ENCODE measurements around the gene EMILIN2.

DNA sequence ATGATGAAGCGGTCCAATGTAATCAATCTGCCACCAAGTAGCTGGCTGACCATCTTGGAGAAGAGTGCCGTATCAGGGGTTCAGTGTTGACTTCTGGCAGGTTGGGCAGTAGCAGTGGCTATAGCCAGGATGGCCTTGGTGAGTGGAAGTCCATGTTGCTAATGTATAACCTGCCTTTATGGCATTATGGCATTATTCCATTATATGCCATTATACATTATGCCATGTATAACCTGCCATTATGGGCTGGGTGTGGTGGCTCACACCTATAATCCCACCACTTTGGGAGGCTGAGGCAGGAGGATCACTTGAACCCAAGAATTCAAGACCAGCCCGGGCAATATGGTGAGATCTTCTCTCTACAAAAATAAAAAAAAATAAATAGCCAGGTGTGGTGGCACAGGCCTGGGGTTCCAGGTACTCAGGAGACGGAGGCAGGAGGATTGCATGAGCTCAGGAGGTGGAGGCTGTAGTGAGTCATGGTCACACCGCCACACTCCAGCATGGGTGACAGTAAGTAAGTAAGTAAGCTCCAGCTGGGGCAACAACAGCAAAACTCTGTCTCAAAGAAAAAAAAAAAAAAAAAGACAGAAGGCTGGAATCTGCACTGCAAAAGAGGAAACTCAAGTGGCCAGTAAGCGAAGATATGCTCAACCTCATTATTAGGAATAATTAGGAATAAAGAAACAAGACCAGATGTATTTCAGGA, 24.4 kb upstream of the EMILIN2 start:
- TF ChIP-seq ELF4 (IDR thresholded peaks at IDR 0.05) (no peak), ZNF384 (IDR thresholded peaks at IDR 0.05) (no peak), SUZ12 (IDR thresholded peaks at IDR 0.05) (no peak), SP1 (IDR thresholded peaks at IDR 0.05) (no peak), TARDBP (IDR thresholded peaks at IDR 0.05) (no peak), CTBP1 (IDR thresholded peaks at IDR 0.05; ENCODE audit: borderline replicate concordance) (no peak)
- TF ChIP-seq, protein P1, sequence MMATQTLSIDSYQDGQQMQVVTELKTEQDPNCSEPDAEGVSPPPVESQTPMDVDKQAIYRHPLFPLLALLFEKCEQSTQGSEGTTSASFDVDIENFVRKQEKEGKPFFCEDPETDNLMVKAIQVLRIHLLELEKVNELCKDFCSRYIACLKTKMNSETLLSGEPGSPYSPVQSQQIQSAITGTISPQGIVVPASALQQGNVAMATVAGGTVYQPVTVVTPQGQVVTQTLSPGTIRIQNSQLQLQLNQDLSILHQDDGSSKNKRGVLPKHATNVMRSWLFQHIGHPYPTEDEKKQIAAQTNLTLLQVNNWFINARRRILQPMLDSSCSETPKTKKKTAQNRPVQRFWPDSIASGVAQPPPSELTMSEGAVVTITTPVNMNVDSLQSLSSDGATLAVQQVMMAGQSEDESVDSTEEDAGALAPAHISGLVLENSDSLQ (IDR thresholded peaks at IDR 0.05), result no peak
